GM19372 (cell line): ENCODE measurements around the gene FAIM2.
A peak's percentile ranks its signal among the peaks of the same experiment; 100 is the strongest.

ENCODE experiments used
- ATAC-seq: cut with Tn5 transposase; IDR thresholded peaks from one replicate; pipeline ENCODE4 v1.9.1; 2021; ENCODE audit warnings: mild to moderate bottlenecking, low read depth, moderate library complexity; ENCODE audit not compliant: unreplicated experiment

Gene FAIM2

GRCh38 chr12:49903700-49904423 lies at the start of gene FAIM2:
Gene FAIM2, minus strand, starts transcription at chr12:49903900. Its CDS starts 108 bp downstream, at chr12:49903792.
- ATAC-seq: no peak

GRCh38 chr12:49953151-49953550 lies 49.5 kb upstream of the FAIM2 start:
- no peak for ATAC-seq

GRCh38 chr12:49952391-49953055 lies 48.8 kb upstream of the FAIM2 start:
- no peak for ATAC-seq

GRCh38 chr12:49951411-49952240 lies 47.9 kb upstream of the FAIM2 start:
- ATAC-seq: no peak

- ATAC-seq: no peak
These were observed 46.9 kb upstream of the FAIM2 start, which contains the start of gene AQP2 for GRCh38 chr12:49950273-49951251. Gene AQP2, plus strand, starts transcription at chr12:49950737. Its CDS starts 94 bp downstream, at chr12:49950831.

- no peak for ATAC-seq
These were observed 46.2 kb upstream of the FAIM2 start for GRCh38 chr12:49949866-49950265.

GRCh38 chr12:49948866-49949845 lies 45.5 kb upstream of the FAIM2 start:
- ATAC-seq: no peak

- ATAC-seq: no peak
These were observed 44.0 kb upstream of the FAIM2 start for GRCh38 chr12:49947593-49948226.

GRCh38 chr12:49946497-49946896 lies 42.8 kb upstream of the FAIM2 start:
- no peak for ATAC-seq

- ATAC-seq: no peak
These were observed 42.4 kb upstream of the FAIM2 start for GRCh38 chr12:49946086-49946485.

- peak; percentile 91 for ATAC-seq
These were observed 41.8 kb upstream of the FAIM2 start for GRCh38 chr12:49945394-49946080.

GRCh38 chr12:49944718-49945117 lies 41.0 kb upstream of the FAIM2 start:
- no peak for ATAC-seq

- no peak for ATAC-seq
These were observed 40.3 kb upstream of the FAIM2 start for GRCh38 chr12:49944046-49944445.

GRCh38 chr12:49943625-49943960 lies 39.9 kb upstream of the FAIM2 start:
- no peak for ATAC-seq

- no peak for ATAC-seq
These were observed 39.4 kb upstream of the FAIM2 start for GRCh38 chr12:49942921-49943624.

GRCh38 chr12:49942512-49942893 lies 38.8 kb upstream of the FAIM2 start:
- ATAC-seq: no peak
